Parathyroid adenoma (tissue), 2 donors: ENCODE results near the gene AUP1.

Experiments
- H2AFZ ChIP-seq: fragments of 300-600 bp; sonication (generic); one replicate; pipeline ENCODE4 v1.7.0; 2017; ENCODE audit warnings: antibody characterized with exemption, mild to moderate bottlenecking
- H3K27ac ChIP-seq: fragments of 300-600 bp; sonication (generic); one replicate; pipeline ENCODE4 v1.7.0; 2017
- H3K27me3 ChIP-seq: fragments of 300-600 bp; sonication (generic); one replicate; pipeline ENCODE4 v1.7.0; 2017; ENCODE audit warnings: low read length; ENCODE audit not compliant: control insufficient read depth, insufficient read depth
- H3K36me3 ChIP-seq: fragments of 300-600 bp; sonication (generic); one replicate; pipeline ENCODE4 v1.7.0; 2017; ENCODE audit warnings: low read length; ENCODE audit not compliant: control insufficient read depth, insufficient read depth
- H3K4me1 ChIP-seq: fragments of 300-600 bp; sonication (generic); one replicate; pipeline ENCODE4 v1.7.0; 2017; ENCODE audit warnings: control low read depth
- H3K4me2 ChIP-seq: fragments of 300-600 bp; sonication (generic); one replicate; pipeline ENCODE4 v1.7.0; 2017; ENCODE audit warnings: low read length
- H3K4me3 ChIP-seq: fragments of 300-600 bp; sonication (generic); one replicate; pipeline ENCODE4 v1.7.0; 2017; ENCODE audit warnings: low read depth, low read length
- H3K79me2 ChIP-seq: fragments of 300-600 bp; sonication (generic); one replicate; pipeline ENCODE4 v1.7.0; 2017; ENCODE audit warnings: control low read depth
- H3K9ac ChIP-seq: fragments of 300-600 bp; sonication (generic); one replicate; pipeline ENCODE4 v1.7.0; 2017; ENCODE audit warnings: mild to moderate bottlenecking
- H3K9me3 ChIP-seq: fragments of 300-600 bp; sonication (generic); one replicate; pipeline ENCODE4 v1.7.0; 2017; ENCODE audit warnings: low read length; ENCODE audit not compliant: control insufficient read depth
- CTCF ChIP-seq: fragments of 300-600 bp; sonication (generic); IDR thresholded peaks from one replicate; pipeline ENCODE4 v1.7.0; 2017; ENCODE audit warnings: antibody characterized with exemption, mild to moderate bottlenecking
- donor health status: primary hyperparathyroidism.

The AUP1 gene

GRCh38 chr2:74529357-74530238, at the start of gene AUP1, which contains the start of gene HTRA2:
Gene AUP1, minus strand, starts transcription at chr2:74529706. Its CDS starts 77 bp downstream, at chr2:74529629.
Gene HTRA2, plus strand, starts transcription at chr2:74529933. Its CDS starts 74 bp downstream, at chr2:74530007.
- peaks cover 7% of the 10 kb centered on the region for H3K79me2 ChIP-seq
- H3K9ac ChIP-seq = peak within 1 kb of the TSS; percentile 78
- TF ChIP-seq CTCF = no peak
- H3K4me3 ChIP-seq = peak within 1 kb of the TSS; percentile 83
- H3K4me1 ChIP-seq = peaks cover 5% of the 10 kb centered on the region
- H3K36me3 ChIP-seq = no peaks in the 10 kb centered on the region
- H3K27me3 ChIP-seq = no peaks in the 10 kb centered on the region
- peak within 1 kb of the TSS; percentile 82 for H3K27ac ChIP-seq
- H2AFZ ChIP-seq = peak within 1 kb of the TSS; percentile 97
- peak within 1 kb of the TSS; percentile 100 for H3K4me2 ChIP-seq
- no peaks in the 10 kb centered on the region for H3K9me3 ChIP-seq

- no peak overlapping the region for H3K4me3 ChIP-seq
- TF ChIP-seq CTCF = no peak
- no peaks in the 10 kb centered on the region for H3K4me1 ChIP-seq
- no peaks in the 10 kb centered on the region for H3K9me3 ChIP-seq
- no peak overlapping the region for H2AFZ ChIP-seq
- no peak overlapping the region for H3K27ac ChIP-seq
- H3K9ac ChIP-seq = no peak overlapping the region
- no peak overlapping the region for H3K4me2 ChIP-seq
- H3K36me3 ChIP-seq = no peaks in the 10 kb centered on the region
- no peaks in the 10 kb centered on the region for H3K27me3 ChIP-seq
- no peaks in the 10 kb centered on the region for H3K79me2 ChIP-seq
Measured at GRCh38 chr2:74578408-74578807, 48.9 kb upstream of the AUP1 start.

- Histone ChIP-seq H3K4me2 (no peak overlapping the region), H3K36me3 (no peaks in the 10 kb centered on the region), H3K79me2 (no peaks in the 10 kb centered on the region), H3K9me3 (no peaks in the 10 kb centered on the region), H2AFZ (peak overlapping the region; percentile 29), H3K27me3 (no peaks in the 10 kb centered on the region), H3K9ac (no peak overlapping the region), H3K4me1 (no peaks in the 10 kb centered on the region), H3K27ac (no peak overlapping the region), H3K4me3 (no peak overlapping the region)
- no peak for TF ChIP-seq CTCF
Measured at GRCh38 chr2:74577448-74577847, 47.9 kb upstream of the AUP1 start.

GRCh38 chr2:74576863-74577229, 47.3 kb upstream of the AUP1 start:
- H3K9ac ChIP-seq = no peak overlapping the region
- no peaks in the 10 kb centered on the region for H3K27me3 ChIP-seq
- TF ChIP-seq CTCF = no peak
- no peak overlapping the region for H2AFZ ChIP-seq
- H3K9me3 ChIP-seq = no peaks in the 10 kb centered on the region
- no peaks in the 10 kb centered on the region for H3K36me3 ChIP-seq
- no peaks in the 10 kb centered on the region for H3K4me1 ChIP-seq
- H3K79me2 ChIP-seq = no peaks in the 10 kb centered on the region
- H3K27ac ChIP-seq = no peak overlapping the region
- no peak overlapping the region for H3K4me3 ChIP-seq
- no peak overlapping the region for H3K4me2 ChIP-seq
